GM19035 (cell line): Measurements from ENCODE around the gene NAT10.

Experiments
- ATAC-seq: cut with Tn5 transposase; IDR thresholded peaks from one replicate; pipeline ENCODE4 v1.9.1; 2021; ENCODE audit not compliant: unreplicated experiment

NAT10 gene

GRCh38 chr11:34185926-34186841 is 80.8 kb downstream of the NAT10 start:
- no peak for ATAC-seq

- no peak for ATAC-seq
Observed at GRCh38 chr11:34188181-34188580, 82.8 kb downstream of the NAT10 start.

- no peak for ATAC-seq
Observed at GRCh38 chr11:34189191-34189590, 83.8 kb downstream of the NAT10 start.

- ATAC-seq = peak; percentile 59
Observed at GRCh38 chr11:34190192-34191139, 85.0 kb downstream of the NAT10 start.

- no peak for ATAC-seq
Observed at GRCh38 chr11:34191578-34191977, 86.1 kb downstream of the NAT10 start.

GRCh38 chr11:34192481-34193401 is 87.3 kb downstream of the NAT10 start:
- ATAC-seq = no peak

GRCh38 chr11:34194576-34195335 is 89.3 kb downstream of the NAT10 start:
- ATAC-seq = no peak
